Renal pelvis (tissue), 4 donors: ENCODE measurements around the gene OR9Q1. TPM values are rescaled to one million over a fixed set of nuclear protein-coding genes. Genes with fewer than 3 reads are reported as not detected.

Source experiments
- DNase-seq: peaks from one replicate; pipeline ENCODE4 v3.0.0-alpha.2; 2013
- polyA plus RNA-seq, 3 donors: library from polyadenylated mRNA; unstranded; fragments of 120-200 nt; gene quantifications; one replicate each; pipeline ENCODE4 v1.2.1, GENCODE V29; 2013; ENCODE audit not compliant: insufficient read length in 3 of 3

Gene OR9Q1
- polyA plus RNA-seq, 3 donors: not detected

DNA sequence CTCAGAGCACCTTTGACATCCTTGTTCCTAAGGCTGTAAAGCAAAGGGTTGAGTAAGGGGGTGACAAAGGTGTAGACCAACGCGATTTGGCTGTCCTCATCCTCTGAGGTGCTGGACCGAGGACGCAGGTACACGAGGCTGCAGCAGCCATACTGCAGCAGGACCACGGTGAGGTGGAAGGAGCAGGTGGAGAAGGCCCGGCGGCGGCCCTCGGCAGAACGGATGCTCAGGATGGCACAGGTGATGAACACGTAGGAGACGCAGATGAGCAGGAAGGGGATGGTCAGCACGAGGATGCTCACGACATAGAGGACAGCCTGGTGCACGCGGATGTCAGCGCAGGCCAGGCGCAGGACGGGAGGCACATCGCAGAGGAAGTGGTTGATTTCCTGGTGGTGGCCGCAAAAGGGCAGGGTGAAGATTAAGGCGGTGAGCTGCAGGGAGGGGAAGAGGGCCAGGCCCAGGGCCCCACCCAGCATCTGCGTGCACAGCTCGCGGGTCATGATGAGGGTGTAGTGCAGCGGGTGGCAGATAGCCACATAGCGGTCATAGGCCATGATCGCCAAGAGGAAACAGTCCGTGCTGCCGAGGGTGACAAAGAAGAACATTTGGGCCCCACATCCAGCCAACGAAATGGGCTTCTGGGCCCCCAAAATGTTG lies 204.4 kb downstream of the OR9Q1 start:
- DNase-seq: no peak

Other genes starting within 250 kb of the OR9Q1 start
- not detected for gene OR6Q1, start 7.1 kb downstream of the OR9Q1 start, polyA plus RNA-seq
- not detected for gene OR9I1, start 101.6 kb downstream of the OR9Q1 start, polyA plus RNA-seq
- gene OR9Q2, start 165.2 kb downstream of the OR9Q1 start, polyA plus RNA-seq: not detected
- gene OR1S2, start 180.3 kb downstream of the OR9Q1 start, polyA plus RNA-seq: not detected
- not detected for gene OR1S1, start 188.8 kb downstream of the OR9Q1 start, polyA plus RNA-seq
- not detected for gene OR10Q1, start 205.0 kb downstream of the OR9Q1 start, polyA plus RNA-seq
- gene OR10W1, start 244.4 kb downstream of the OR9Q1 start, polyA plus RNA-seq: not detected